GM19035 (cell line): ENCODE data around the gene MAGEF1.

Experiments used
- ATAC-seq: cut with Tn5 transposase; IDR thresholded peaks from one replicate; pipeline ENCODE4 v1.9.1; 2021; ENCODE audit not compliant: unreplicated experiment

The MAGEF1 gene

GRCh38 chr3:184691397-184692231, 20.2 kb downstream of the MAGEF1 start:
- ATAC-seq: no peak

- ATAC-seq: no peak
Measured at GRCh38 chr3:184690192-184690883, 21.5 kb downstream of the MAGEF1 start.

GRCh38 chr3:184688882-184689271, 23.0 kb downstream of the MAGEF1 start:
- ATAC-seq: no peak

- no peak for ATAC-seq
Measured at GRCh38 chr3:184688251-184688881, 23.5 kb downstream of the MAGEF1 start.

- no peak for ATAC-seq
Measured at GRCh38 chr3:184687363-184688015, 24.4 kb downstream of the MAGEF1 start.

- no peak for ATAC-seq
Measured at GRCh38 chr3:184685646-184686045, 26.2 kb downstream of the MAGEF1 start.

GRCh38 chr3:184685055-184685454, 26.8 kb downstream of the MAGEF1 start:
- no peak for ATAC-seq

GRCh38 chr3:184683900-184684560, 27.8 kb downstream of the MAGEF1 start:
- no peak for ATAC-seq

GRCh38 chr3:184683234-184683633, 28.6 kb downstream of the MAGEF1 start:
- ATAC-seq: no peak

GRCh38 chr3:184682671-184683070, 29.2 kb downstream of the MAGEF1 start:
- ATAC-seq: no peak

GRCh38 chr3:184680385-184681345, 31.2 kb downstream of the MAGEF1 start:
- no peak for ATAC-seq

- no peak for ATAC-seq
Measured at GRCh38 chr3:184679056-184679816, 32.6 kb downstream of the MAGEF1 start.

- ATAC-seq: no peak
Measured at GRCh38 chr3:184678317-184679055, 33.4 kb downstream of the MAGEF1 start.

- no peak for ATAC-seq
Measured at GRCh38 chr3:184677344-184678316, 34.2 kb downstream of the MAGEF1 start.

GRCh38 chr3:184676927-184677326, 34.9 kb downstream of the MAGEF1 start:
- ATAC-seq: no peak

GRCh38 chr3:184674626-184675025, 37.2 kb downstream of the MAGEF1 start:
- no peak for ATAC-seq
